Inflammatory macrophage (primary cell): Measurements from ENCODE around the gene GTF2F2.
"Not testable (repeated sequence)": the region's sequence is repeated elsewhere in the genome, so short reads cannot be mapped to it uniquely, and the experiment has no call there.

ENCODE experiments used
- DNase-seq, 2 donors: peaks; one replicate each; pipeline ENCODE4 v3.0.0-alpha.2; 2020 to 2022

Gene GTF2F2

GRCh38 chr13:45257638-45258333 lies 137.5 kb downstream of the GTF2F2 start:
- DNase-seq: no peak

GRCh38 chr13:45258334-45258675 lies 138.0 kb downstream of the GTF2F2 start:
- no peak for DNase-seq

- DNase-seq: no peak
Observed at GRCh38 chr13:45267215-45267614, 146.9 kb downstream of the GTF2F2 start.

- DNase-seq: no peak
Observed at GRCh38 chr13:45269204-45269603, 148.9 kb downstream of the GTF2F2 start.

- DNase-seq: peak; percentile 15 to 64
Observed at GRCh38 chr13:45276913-45277312, 156.6 kb downstream of the GTF2F2 start.

- DNase-seq: no peak
Observed at GRCh38 chr13:45278096-45278645, 157.9 kb downstream of the GTF2F2 start.

- peak; percentile 34 to 48 for DNase-seq
Observed at GRCh38 chr13:45280011-45280410, 159.7 kb downstream of the GTF2F2 start.

- peak; percentile 64 to 75 for DNase-seq
Observed at GRCh38 chr13:45280751-45281634, 160.7 kb downstream of the GTF2F2 start.

- no peak for DNase-seq
Observed at GRCh38 chr13:45282994-45283393, 162.7 kb downstream of the GTF2F2 start.

- no peak for DNase-seq
Observed at GRCh38 chr13:45289936-45290563, 169.7 kb downstream of the GTF2F2 start.

- DNase-seq: no peak
Observed at GRCh38 chr13:45292176-45292575, 171.9 kb downstream of the GTF2F2 start.

GRCh38 chr13:45295536-45295935 lies 175.2 kb downstream of the GTF2F2 start:
- DNase-seq: no peak

GRCh38 chr13:45296259-45296658 lies 175.9 kb downstream of the GTF2F2 start:
- DNase-seq: no peak

GRCh38 chr13:45297456-45298205 lies 177.3 kb downstream of the GTF2F2 start:
- peak; percentile 29 to 35 for DNase-seq

GRCh38 chr13:45298206-45298505 lies 177.8 kb downstream of the GTF2F2 start:
- DNase-seq: no peak

GRCh38 chr13:45298550-45298949 lies 178.2 kb downstream of the GTF2F2 start:
- DNase-seq: not testable (repeated sequence)

GRCh38 chr13:45299194-45299593 lies 178.9 kb downstream of the GTF2F2 start:
- DNase-seq: no peak

GRCh38 chr13:45300190-45300985 lies 180.1 kb downstream of the GTF2F2 start:
- DNase-seq: no peak

GRCh38 chr13:45301263-45301662 lies 181.0 kb downstream of the GTF2F2 start:
- DNase-seq: no peak

- no peak for DNase-seq
Observed at GRCh38 chr13:45302507-45302906, 182.2 kb downstream of the GTF2F2 start.

GRCh38 chr13:45303026-45303425 lies 182.7 kb downstream of the GTF2F2 start:
- DNase-seq: no peak

GRCh38 chr13:45303866-45304265 lies 183.6 kb downstream of the GTF2F2 start:
- DNase-seq: no peak
